MCF 10A (cell line): ENCODE measurements around the gene UQCC2. TPM values are rescaled to one million over a fixed set of nuclear protein-coding genes. Genes with fewer than 3 reads are reported as not detected.
A peak's percentile ranks its signal among the peaks of the same experiment; 100 is the strongest.

Experiments used
- BruUV-seq: library from RNA; stranded (reverse); fragments of 400-500 nt; replicated peaks from 2 replicates; lab custom pipeline; 2021; lab: Mats Ljungman, UMichigan
- CTCF ChIA-PET: fragments of 300-600 bp; sonication (Branson Sonifier 250); formaldehyde crosslinking; extraction: SDS; loops from one replicate; lab custom pipeline; 2021; ENCODE audit warnings: antibody characterized with exemption, inconsistent platforms; lab: Yijun Ruan, JAX
- POLR2A ChIA-PET: fragments of 300-600, 350-650 bp; sonication (Branson Sonifier 250); formaldehyde crosslinking; extraction: SDS; loops from one replicate; lab custom pipeline; 2020; ENCODE audit warnings: antibody characterized with exemption, inconsistent platforms; lab: Yijun Ruan, JAX
- DNase-seq: peaks from one replicate; pipeline ENCODE4 v3.0.0-alpha.2; 2018; ENCODE audit not compliant: unreplicated experiment
- H3K27ac Mint-ChIP-seq: one replicate; pipeline ENCODE4 v1.8.0; 2022; ENCODE audit warnings: mild to moderate bottlenecking, low read depth, mixed read lengths; ENCODE audit not compliant: unreplicated experiment
- H3K27me3 Mint-ChIP-seq: one replicate; pipeline ENCODE4 v1.8.0; 2022; ENCODE audit warnings: mixed read lengths; ENCODE audit not compliant: insufficient read depth, unreplicated experiment
- H3K36me3 Mint-ChIP-seq: one replicate; pipeline ENCODE4 v1.8.0; 2022; ENCODE audit warnings: mild to moderate bottlenecking, moderate library complexity, mixed read lengths; ENCODE audit not compliant: insufficient read depth, unreplicated experiment
- H3K4me1 Mint-ChIP-seq: one replicate; pipeline ENCODE4 v1.8.0; 2022; ENCODE audit warnings: mixed read lengths; ENCODE audit not compliant: insufficient read depth, unreplicated experiment
- H3K4me3 Mint-ChIP-seq: one replicate; pipeline ENCODE4 v1.8.0; 2022; ENCODE audit warnings: mild to moderate bottlenecking, moderate library complexity, mixed read lengths; ENCODE audit not compliant: unreplicated experiment
- H3K9me3 Mint-ChIP-seq: one replicate; pipeline ENCODE4 v1.8.0; 2022; ENCODE audit warnings: mixed read lengths; ENCODE audit not compliant: unreplicated experiment
- CTCF ChIP-seq: fragments of 200-600 bp; IDR thresholded peaks from one replicate; pipeline ENCODE4 v1.8.0; 2022; ENCODE audit warnings: antibody characterized with exemption, mild to moderate bottlenecking; ENCODE audit not compliant: unreplicated experiment
- intact Hi-C: fragments of 100-400 bp; cut with micrococcal nuclease; formaldehyde crosslinking; loops from 2 replicates; pipeline ENCODE4 v1.14.1; 2022
- total RNA-seq: library from RNA; stranded (reverse); gene quantifications from 2 replicates; pipeline ENCODE4 v1.2.3, GENCODE V29; 2022

UQCC2 gene
- total RNA-seq, 1 experiment from 2014 or later: 122 TPM

GRCh38 chr6:33749401-33749800 lies 37.9 kb upstream of the UQCC2 start:
- BruUV-seq: no TSS peak
- Mint-ChIP-seq H3K4me3 (no peak overlapping the region), H3K27me3 (no peaks in the 10 kb centered on the region), H3K27ac (no peak overlapping the region), H3K36me3 (no peaks in the 10 kb centered on the region), H3K9me3 (no peaks in the 10 kb centered on the region), H3K4me1 (peaks cover 56% of the 10 kb centered on the region)
- no peak for TF ChIP-seq CTCF
- CTCF ChIA-PET: interaction anchor here (0.6 to 12.4 kb wide), 3 partner anchors 14 to 414 kb away, joined by 3 to 228 read pairs (median 20); partner anchors contain the start of gene UQCC2
- intact Hi-C loops: no loop called here
- POLR2A ChIA-PET: interaction anchor here (0.6 kb wide), 1 partner anchor 199 kb away, joined by 3 read pairs; no protein-coding TSS in a partner anchor
- DNase-seq: no peak

GRCh38 chr6:33748841-33749240 lies 37.3 kb upstream of the UQCC2 start:
- H3K4me1 Mint-ChIP-seq: peaks cover 61% of the 10 kb centered on the region
- no peaks in the 10 kb centered on the region for H3K27me3 Mint-ChIP-seq
- TF ChIP-seq CTCF: no peak
- CTCF ChIA-PET: interaction anchor here (6.6 to 12.4 kb wide), 2 partner anchors 15 to 36 kb away, joined by 69 to 228 read pairs; partner anchors contain the start of gene UQCC2
- DNase-seq: no peak
- BruUV-seq: no TSS peak
- intact Hi-C loops: no loop called here
- H3K27ac Mint-ChIP-seq: no peak overlapping the region
- POLR2A ChIA-PET: no interaction called here
- no peaks in the 10 kb centered on the region for H3K9me3 Mint-ChIP-seq
- no peak overlapping the region for H3K4me3 Mint-ChIP-seq
- H3K36me3 Mint-ChIP-seq: no peaks in the 10 kb centered on the region

- Mint-ChIP-seq H3K9me3 (no peaks in the 10 kb centered on the region), H3K36me3 (peaks cover 2% of the 10 kb centered on the region), H3K27me3 (no peaks in the 10 kb centered on the region), H3K4me1 (peaks cover 63% of the 10 kb centered on the region), H3K4me3 (no peak overlapping the region), H3K27ac (peak overlapping the region; percentile 85)
- POLR2A ChIA-PET: no interaction called here
- no TSS peak for BruUV-seq
- DNase-seq: no peak
- CTCF ChIA-PET: interaction anchor here (0.7 to 12.4 kb wide), 5 partner anchors 16 to 530 kb away, joined by 3 to 228 read pairs (median 4); partner anchors contain the start of gene UQCC2
- no peak for TF ChIP-seq CTCF
- intact Hi-C loops: no loop called here
Observed at GRCh38 chr6:33747823-33748222, 36.3 kb upstream of the UQCC2 start.

- peak within 1 kb of the TSS; percentile 85 for H3K27ac Mint-ChIP-seq
- peak within 1 kb of the TSS; percentile 50 for H3K4me3 Mint-ChIP-seq
- CTCF ChIA-PET: interaction anchor here (0.6 to 12.4 kb wide), 6 partner anchors 9 to 447 kb away, joined by 3 to 228 read pairs (median 4); partner anchors contain the start of gene UQCC2
- no peak for TF ChIP-seq CTCF
- DNase-seq: peak; percentile 22
- no peaks in the 10 kb centered on the region for H3K27me3 Mint-ChIP-seq
- intact Hi-C loops: no loop called here
- H3K4me1 Mint-ChIP-seq: peaks cover 70% of the 10 kb centered on the region
- BruUV-seq: no TSS peak
- POLR2A ChIA-PET: interaction anchor here (0.9 to 3.9 kb wide), 6 partner anchors 12 to 126 kb away, joined by 3 to 29 read pairs (median 6); partner anchors contain the start of genes ITPR3 and UQCC2
- peaks cover 7% of the 10 kb centered on the region for H3K36me3 Mint-ChIP-seq
- no peaks in the 10 kb centered on the region for H3K9me3 Mint-ChIP-seq
Observed at GRCh38 chr6:33746651-33747100, 35.2 kb upstream of the UQCC2 start, which contains the start of gene IP6K3. TSS of gene IP6K3 (minus strand) at chr6:33746905. CDS start at chr6:33735476, 11,429 bp downstream.
